HG02759 (cell line): ENCODE data around the gene RRP36.

ENCODE experiments used
- ATAC-seq: cut with Tn5 transposase; IDR thresholded peaks from one replicate; pipeline ENCODE4 v1.9.1; 2021; ENCODE audit warnings: mild to moderate bottlenecking, moderate library complexity; ENCODE audit not compliant: unreplicated experiment

Gene RRP36

GRCh38 chr6:43060755-43061633 lies 39.6 kb downstream of the RRP36 start:
- no peak for ATAC-seq

- no peak for ATAC-seq
Observed at GRCh38 chr6:43061861-43062260, 40.4 kb downstream of the RRP36 start.

GRCh38 chr6:43062818-43063217 lies 41.4 kb downstream of the RRP36 start:
- no peak for ATAC-seq

GRCh38 chr6:43070028-43070632 lies 48.7 kb downstream of the RRP36 start:
- no peak for ATAC-seq

GRCh38 chr6:43074847-43075669 lies 53.6 kb downstream of the RRP36 start:
- ATAC-seq, result no peak

GRCh38 chr6:43075670-43076463 lies 54.4 kb downstream of the RRP36 start, which contains the start of gene PTK7:
Gene PTK7, plus strand, starts transcription at chr6:43076314. Its CDS starts 175 bp downstream, at chr6:43076489.
- peak; percentile 53 for ATAC-seq

- ATAC-seq, result peak; percentile 28
Observed at GRCh38 chr6:43076464-43077332, 55.3 kb downstream of the RRP36 start.

GRCh38 chr6:43077333-43077809 lies 55.9 kb downstream of the RRP36 start:
- ATAC-seq, result no peak

GRCh38 chr6:43077981-43078511 lies 56.6 kb downstream of the RRP36 start:
- ATAC-seq, result no peak

- no peak for ATAC-seq
Observed at GRCh38 chr6:43078691-43079090, 57.3 kb downstream of the RRP36 start.
